IMR-90 (cell line): ENCODE results near the gene SOWAHC. TPM values are rescaled to one million over a fixed set of nuclear protein-coding genes. Genes with fewer than 3 reads are reported as not detected.
"Not testable (repeated sequence)": the region's sequence is repeated elsewhere in the genome, so short reads cannot be mapped to it uniquely, and the experiment has no call there.

Experiments
- ATAC-seq: fragments of 200-7000 bp; cut with Tn5 transposase; 2 replicates; pipeline ENCODE4 v1.9.1; 2020; ENCODE audit warnings: low read depth, mild to moderate bottlenecking, moderate library complexity
- BruUV-seq: library from RNA; stranded (reverse); fragments of 400-500 nt; replicated peaks from 2 replicates; lab custom pipeline; 2021; lab: Mats Ljungman, UMichigan
- CTCF ChIA-PET: fragments of 300-600 bp; formaldehyde crosslinking; extraction: SDS; loops from one replicate; lab custom pipeline; 2021; ENCODE audit warnings: antibody characterized with exemption; lab: Yijun Ruan, JAX
- POLR2A ChIA-PET: fragments of 300-600 bp; sonication (Branson Sonifier 250); formaldehyde crosslinking; loops from one replicate; lab custom pipeline; 2022; ENCODE audit warnings: antibody characterized with exemption; ENCODE audit not compliant: unreplicated experiment; lab: Charles Lee
- DNase-seq: peaks from one replicate; pipeline ENCODE4 v3.0.0; 2013
- H2AFZ ChIP-seq: replicated peaks from 2 replicates; pipeline ENCODE3; 2013; ENCODE audit warnings: low read length, mild to moderate bottlenecking; ENCODE audit not compliant: poor library complexity
- H2AK5ac ChIP-seq: 2 replicates; pipeline ENCODE4 v1.6.1; 2013; ENCODE audit warnings: low read depth, low read length, inconsistent platforms
- H2AK9ac ChIP-seq: replicated peaks from 2 replicates; pipeline ENCODE3; 2013; ENCODE audit warnings: mild to moderate bottlenecking, low read depth, low read length, moderate library complexity; ENCODE audit not compliant: poor library complexity
- H2BK120ac ChIP-seq: 2 replicates; pipeline ENCODE4 v1.6.1; 2013; ENCODE audit warnings: low read depth, low read length, inconsistent platforms
- H2BK15ac ChIP-seq: 3 replicates; pipeline ENCODE4 v1.6.1; 2013; ENCODE audit warnings: low read depth, low read length, inconsistent platforms
- H2BK20ac ChIP-seq: 2 replicates; pipeline ENCODE4 v1.6.1; 2013; ENCODE audit warnings: low read depth, mild to moderate bottlenecking, inconsistent platforms, low read length, moderate library complexity
- H2BK5ac ChIP-seq: 2 replicates; pipeline ENCODE4 v1.6.1; 2013; ENCODE audit warnings: mild to moderate bottlenecking, low read depth, low read length, inconsistent platforms; ENCODE audit not compliant: poor library complexity, severe bottlenecking
- H3K14ac ChIP-seq: replicated peaks from 2 replicates; pipeline ENCODE4 v1.6.1; 2013; ENCODE audit warnings: low read depth, low read length, inconsistent platforms
- H3K18ac ChIP-seq: 2 replicates; pipeline ENCODE4 v1.6.1; 2013; ENCODE audit warnings: low read depth, low read length, control low read depth
- H3K23ac ChIP-seq: 2 replicates; pipeline ENCODE4 v1.6.1; 2013; ENCODE audit warnings: low read depth, low read length, inconsistent platforms
- H3K27ac ChIP-seq: 2 replicates; pipeline ENCODE4 v1.5.1; 2013; ENCODE audit warnings: mild to moderate bottlenecking, control low read depth, low read length; ENCODE audit not compliant: insufficient read depth
- H3K27me3 ChIP-seq: 2 replicates; pipeline ENCODE4 v1.6.1; 2013; ENCODE audit warnings: low read length; ENCODE audit not compliant: control insufficient read depth, insufficient read depth
- H3K36me3 ChIP-seq: 2 replicates; pipeline ENCODE4 v1.6.1; 2013; ENCODE audit warnings: low read length, mixed read lengths; ENCODE audit not compliant: control insufficient read depth, insufficient read depth
- H3K4ac ChIP-seq: 2 replicates; pipeline ENCODE4 v1.6.1; 2013; ENCODE audit warnings: low read depth, low read length, inconsistent platforms
- H3K4me1 ChIP-seq: 2 replicates; pipeline ENCODE4 v1.6.1; 2013; ENCODE audit warnings: low read length, mixed read lengths; ENCODE audit not compliant: control insufficient read depth, insufficient read depth
- H3K4me2 ChIP-seq: 2 replicates; pipeline ENCODE4 v1.6.1; 2013; ENCODE audit warnings: low read depth, mild to moderate bottlenecking, control low read depth, low read length, moderate library complexity
- H3K4me3 ChIP-seq: 2 replicates; pipeline ENCODE4 v1.5.1; 2013; ENCODE audit warnings: low read depth, mild to moderate bottlenecking, control low read depth, low read length, moderate library complexity; ENCODE audit not compliant: insufficient read depth
- H3K56ac ChIP-seq: 2 replicates; pipeline ENCODE4 v1.6.1; 2013; ENCODE audit warnings: low read length, inconsistent platforms; ENCODE audit not compliant: insufficient read depth; ENCODE audit errors: extremely low read depth
- H3K79me1 ChIP-seq, 2 experiments: 2 replicates each; pipeline ENCODE4 v1.6.1; 2013; ENCODE audit warnings: low read length in 2 of 2, inconsistent platforms in 1 of 2, low read depth in 1 of 2
- H3K9ac ChIP-seq: 2 replicates; pipeline ENCODE4 v1.6.1; 2013; ENCODE audit warnings: low read depth, low read length, control low read depth
- H3K9me1 ChIP-seq: 2 replicates; pipeline ENCODE4 v1.6.1; 2013; ENCODE audit warnings: low read length, inconsistent platforms; ENCODE audit not compliant: insufficient read depth
- H3K9me3 ChIP-seq: 2 replicates; pipeline ENCODE4 v1.6.1; 2013; ENCODE audit warnings: low read length; ENCODE audit not compliant: control insufficient read depth, insufficient read depth
- H4K20me1 ChIP-seq: 2 replicates; pipeline ENCODE4 v1.6.1; 2013; ENCODE audit warnings: low read length, inconsistent platforms; ENCODE audit not compliant: insufficient read depth
- H4K5ac ChIP-seq: 2 replicates; pipeline ENCODE4 v1.6.1; 2013; ENCODE audit warnings: mild to moderate bottlenecking, low read depth, low read length, control low read depth
- H4K8ac ChIP-seq, 2 experiments: 2 replicates each; pipeline ENCODE4 v1.6.1; 2013; ENCODE audit warnings: low read depth in 2 of 2, low read length in 2 of 2, control low read depth in 1 of 2, inconsistent platforms in 1 of 2
- H4K91ac ChIP-seq: 2 replicates; pipeline ENCODE4 v1.6.1; 2013; ENCODE audit warnings: low read depth, low read length, inconsistent platforms; ENCODE audit not compliant: insufficient read depth
- WGBS, 2 experiments: methylation state at CpG; one replicate each; pipeline versions ENCODE4 v1.1.5 to v1.1.7; 2013; ENCODE audit warnings: missing lambda C conversion rate in 2 of 2; ENCODE audit not compliant: insufficient read length in 1 of 2; ENCODE audit errors: extremely low coverage in 2 of 2; 5-methylcytosine and 5-hydroxymethylcytosine counted together
- dilution Hi-C: fragments of 300-500 bp; cut with HindIII; formaldehyde crosslinking; loops from one replicate; pipeline ENCODE4 v1.14.3; 2018; ENCODE audit warnings: low sequenced_read_pairs; ENCODE audit not compliant: unreplicated experiment
- in situ Hi-C: fragments of 300-500 bp; cut with MboI; formaldehyde crosslinking; loops from 3 replicates; pipeline ENCODE4 v1.14.3; 2019; ENCODE audit warnings: low sequenced_read_pairs, inconsistent platforms, mixed read lengths
- intact Hi-C: fragments of 100-400 bp; cut with micrococcal nuclease; formaldehyde crosslinking; loops from 2 replicates; pipeline ENCODE4 v1.10.0; 2022
- polyA plus RNA-seq, 3 experiments: library from polyadenylated mRNA; depleted of rRNA; stranded (reverse); fragments of >200 nt; gene quantifications; 2 replicates each; pipeline ENCODE4 v1.2.3, GENCODE V29; 2012; ENCODE audit warnings: low replicate concordance in 1 of 3
- total RNA-seq: library from RNA; depleted of rRNA; stranded (reverse); fragments of >200 nt; gene quantifications from 2 replicates; pipeline ENCODE4 v1.2.3, GENCODE V29; 2012
- TF ChIP-seq, protein P1 (sequence below): fragments of 150-350 bp; IDR thresholded peaks from 2 replicates; pipeline ENCODE4 v1.6.1; 2016; ENCODE audit warnings: low read depth, mild to moderate bottlenecking, low read length, moderate library complexity, borderline replicate concordance
- TF ChIP-seq, protein P2 (sequence below): fragments of 150-350 bp; IDR thresholded peaks from 2 replicates; pipeline ENCODE4 v1.6.1; 2017; ENCODE audit warnings: mild to moderate bottlenecking, antibody characterized with exemption, low read length, low read depth

SOWAHC gene
- total and polyA plus RNA-seq, 2 of the 4 experiments (the other 2 are of a cell fraction) = 3.2 to 4.8 TPM

GRCh38 chr2:109638795-109639194 lies 24.6 kb downstream of the SOWAHC start:
- H3K9ac ChIP-seq = no peak overlapping the region
- no peak overlapping the region for H4K91ac ChIP-seq
- no peaks in the 10 kb centered on the region for H3K9me3 ChIP-seq
- H3K23ac ChIP-seq = no peak overlapping the region
- ATAC-seq (no peak), DNase-seq (no peak)
- dilution Hi-C loops (no loop called here), in situ Hi-C loops (no loop called here), intact Hi-C loops (no loop called here)
- H3K4me3 ChIP-seq = no peak overlapping the region
- no peaks in the 10 kb centered on the region for H3K27me3 ChIP-seq
- ChIA-PET CTCF (interaction anchor here (0.5 kb wide), 1 partner anchor 7 kb away, joined by 6 read pairs; no protein-coding TSS in a partner anchor), POLR2A (no interaction called here)
- no peaks in the 10 kb centered on the region for H4K20me1 ChIP-seq
- H3K4me1 ChIP-seq = peaks cover 4% of the 10 kb centered on the region; the same call in 1 of the 2 replicates
- H2BK20ac ChIP-seq = no peak overlapping the region
- H2BK15ac ChIP-seq = no peak overlapping the region
- no peak overlapping the region for H3K4ac ChIP-seq
- WGBS, 2 experiments = no CpG with 5 or more reads among the region's 3 CpGs
- H3K4me2 ChIP-seq = no peak overlapping the region
- no peak overlapping the region for H4K5ac ChIP-seq
- no peaks in the 10 kb centered on the region for H3K9me1 ChIP-seq
- H2AFZ ChIP-seq = no peak overlapping the region
- TF ChIP-seq, protein P1, sequence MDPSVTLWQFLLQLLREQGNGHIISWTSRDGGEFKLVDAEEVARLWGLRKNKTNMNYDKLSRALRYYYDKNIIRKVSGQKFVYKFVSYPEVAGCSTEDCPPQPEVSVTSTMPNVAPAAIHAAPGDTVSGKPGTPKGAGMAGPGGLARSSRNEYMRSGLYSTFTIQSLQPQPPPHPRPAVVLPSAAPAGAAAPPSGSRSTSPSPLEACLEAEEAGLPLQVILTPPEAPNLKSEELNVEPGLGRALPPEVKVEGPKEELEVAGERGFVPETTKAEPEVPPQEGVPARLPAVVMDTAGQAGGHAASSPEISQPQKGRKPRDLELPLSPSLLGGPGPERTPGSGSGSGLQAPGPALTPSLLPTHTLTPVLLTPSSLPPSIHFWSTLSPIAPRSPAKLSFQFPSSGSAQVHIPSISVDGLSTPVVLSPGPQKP = no peak
- TF ChIP-seq, protein P2, sequence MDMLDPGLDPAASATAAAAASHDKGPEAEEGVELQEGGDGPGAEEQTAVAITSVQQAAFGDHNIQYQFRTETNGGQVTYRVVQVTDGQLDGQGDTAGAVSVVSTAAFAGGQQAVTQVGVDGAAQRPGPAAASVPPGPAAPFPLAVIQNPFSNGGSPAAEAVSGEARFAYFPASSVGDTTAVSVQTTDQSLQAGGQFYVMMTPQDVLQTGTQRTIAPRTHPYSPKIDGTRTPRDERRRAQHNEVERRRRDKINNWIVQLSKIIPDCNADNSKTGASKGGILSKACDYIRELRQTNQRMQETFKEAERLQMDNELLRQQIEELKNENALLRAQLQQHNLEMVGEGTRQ = no peak
- no peak overlapping the region for H3K56ac ChIP-seq
- BruUV-seq = no TSS peak
- H2AK9ac ChIP-seq = no peak overlapping the region
- H3K27ac ChIP-seq = no peak overlapping the region
- H4K8ac ChIP-seq = no peak overlapping the region
- no peak overlapping the region for H2BK120ac ChIP-seq
- H3K14ac ChIP-seq = no peak overlapping the region
- H3K18ac ChIP-seq = no peak overlapping the region
- H2BK5ac ChIP-seq = no peak overlapping the region
- no peaks in the 10 kb centered on the region for H3K36me3 ChIP-seq
- no peak overlapping the region for H2AK5ac ChIP-seq
- H3K79me1 ChIP-seq = no peaks in the 10 kb centered on the region

DNA sequence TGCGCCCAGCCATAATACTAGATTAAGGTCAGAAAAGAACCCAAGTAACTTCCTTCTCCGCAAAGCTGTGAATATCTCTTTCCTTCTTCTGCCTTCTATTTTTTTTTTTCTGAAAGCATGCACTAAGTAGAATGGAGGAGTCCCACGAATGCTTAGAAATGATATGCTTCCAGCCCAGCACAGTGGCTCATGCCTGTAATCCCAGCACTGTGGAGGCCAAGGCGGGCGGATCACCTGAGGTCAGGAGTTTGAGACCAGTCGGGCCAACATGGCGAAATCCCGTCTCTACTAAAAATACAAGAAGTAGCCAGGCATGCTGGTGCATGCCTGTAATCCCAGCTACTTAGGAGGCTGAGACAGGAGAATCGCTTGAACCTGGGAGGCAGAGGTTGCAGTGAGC lies 25.8 kb downstream of the SOWAHC start:
- H3K4me3 ChIP-seq, intact Hi-C loops, H3K9me3 ChIP-seq, DNase-seq, dilution Hi-C loops, H2BK5ac ChIP-seq, CTCF ChIA-PET, ATAC-seq, H3K4ac ChIP-seq, H2AK5ac ChIP-seq, H4K8ac ChIP-seq, H3K14ac ChIP-seq, H3K27me3 ChIP-seq, H2AK9ac ChIP-seq, POLR2A ChIA-PET, H3K4me1 ChIP-seq, H3K36me3 ChIP-seq, H2BK20ac ChIP-seq, H4K91ac ChIP-seq, H4K20me1 ChIP-seq, H3K9me1 ChIP-seq, H2BK15ac ChIP-seq, H3K79me1 ChIP-seq, H3K27ac ChIP-seq, in situ Hi-C loops, H3K9ac ChIP-seq, H2BK120ac ChIP-seq, H3K4me2 ChIP-seq, H4K5ac ChIP-seq, H3K23ac ChIP-seq, H3K18ac ChIP-seq, H3K56ac ChIP-seq, H2AFZ ChIP-seq, BruUV-seq: not testable (repeated sequence)
- 67% methylated on average over 2 of the region's 9 CpGs; no CpG with 5 or more reads in 1 of the 2 experiments for WGBS, 2 experiments
